ENCODE data around the gene PARD3B. TPM values are rescaled to one million over a fixed set of nuclear protein-coding genes. Genes with fewer than 3 reads are reported as not detected.

Gene PARD3B
- total and polyA plus RNA-seq, 8 donors = 18.5 to 24.6 (median 21.1) TPM

DNA sequence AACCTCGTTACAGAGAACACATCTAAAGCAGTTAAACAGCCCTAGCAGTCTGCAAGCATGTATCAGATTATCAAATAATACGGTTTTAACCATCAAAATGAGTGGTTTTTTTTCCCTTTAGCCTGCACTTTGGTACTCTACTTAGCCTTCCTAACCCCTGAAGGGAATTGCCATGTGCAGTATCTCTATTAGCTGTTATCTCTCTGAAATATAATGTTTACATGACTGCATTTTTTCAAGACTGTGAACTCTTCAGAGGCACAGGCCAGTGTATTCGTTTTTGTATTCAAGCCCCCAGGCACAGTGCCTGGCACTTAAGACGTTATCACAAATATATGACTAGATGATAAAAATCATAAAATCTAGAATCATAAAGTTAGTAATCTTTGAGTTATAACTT is 509.5 kb downstream of the PARD3B start:
- H3K9me3 ChIP-seq = peaks cover 0 to 7% of the 10 kb centered on the region in 2 donors
- H3K27me3 ChIP-seq = no peaks in the 10 kb centered on the region
- DNase-seq (peak in 1 of 4 donors; percentile 25), ATAC-seq (no peak)
- H3K36me3 ChIP-seq = no peaks in the 10 kb centered on the region
- H3K27ac ChIP-seq = no peak overlapping the region
- intact Hi-C loops (cut with DNase I) = no loop called here
- H3K4me1 ChIP-seq = no peaks in the 10 kb centered on the region
- H3K4me3 ChIP-seq = no peak overlapping the region
- TF ChIP-seq CTCF (IDR thresholded peaks at IDR 0.05) = no peak

GRCh38 chr2:205055251-205055650 is 510.0 kb downstream of the PARD3B start:
- intact Hi-C loops (cut with DNase I) = no loop called here
- no peak for TF ChIP-seq CTCF (IDR thresholded peaks at IDR 0.05)
- Histone ChIP-seq H3K4me3 (no peak overlapping the region), H3K4me1 (no peaks in the 10 kb centered on the region), H3K27ac (no peak overlapping the region), H3K27me3 (no peaks in the 10 kb centered on the region), H3K9me3 (peaks cover 0 to 7% of the 10 kb centered on the region in 2 donors), H3K36me3 (no peaks in the 10 kb centered on the region)
- DNase-seq = peak in 2 of 4 donors; percentile 29 to 37
- no peak for ATAC-seq

DNA sequence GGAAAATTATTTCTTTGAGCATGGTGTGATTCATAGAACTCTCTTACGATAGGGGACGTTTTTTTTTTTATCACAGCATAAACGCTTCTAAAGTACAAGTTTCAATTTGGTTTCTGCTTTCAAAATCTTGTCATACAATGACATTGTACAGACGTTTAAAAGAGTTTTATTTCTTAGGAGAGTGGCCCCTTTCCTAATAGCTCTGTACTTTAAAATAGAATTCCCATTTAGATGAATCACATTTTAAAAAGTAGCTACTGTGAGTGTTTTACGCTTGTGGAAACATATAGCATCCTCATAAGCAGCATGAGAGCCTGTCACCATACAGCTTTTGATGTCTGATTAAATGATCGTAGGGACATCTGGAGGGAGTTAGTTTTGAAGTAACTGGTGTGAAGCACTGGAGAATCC is 510.9 kb downstream of the PARD3B start:
- no peak for ATAC-seq

DNA sequence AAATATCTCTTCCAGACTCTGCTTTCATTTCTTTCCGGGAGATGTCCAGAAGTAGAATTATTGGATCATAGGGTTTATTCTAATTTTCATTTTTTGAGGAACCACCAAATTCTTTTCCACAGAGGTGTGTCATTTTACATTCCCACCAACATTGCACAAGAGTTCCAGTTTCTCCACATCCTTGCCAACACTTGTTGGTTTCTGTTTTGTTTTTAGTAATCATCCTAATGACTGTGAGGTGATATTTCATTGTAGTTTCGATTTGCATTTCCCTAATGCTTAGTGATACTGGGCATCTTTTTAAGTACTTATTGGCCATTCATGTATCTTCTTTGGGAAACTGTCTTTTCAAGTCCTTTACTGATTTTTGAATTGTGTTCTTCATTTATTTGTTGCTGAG is 513.1 kb downstream of the PARD3B start:
- TF ChIP-seq CTCF (IDR thresholded peaks at IDR 0.05) = no peak
- Histone ChIP-seq H3K4me1 (no peaks in the 10 kb centered on the region), H3K36me3 (no peaks in the 10 kb centered on the region), H3K9me3 (peaks cover 0 to 7% of the 10 kb centered on the region in 2 donors), H3K27ac (no peak overlapping the region), H3K27me3 (no peaks in the 10 kb centered on the region), H3K4me3 (no peak overlapping the region)
- intact Hi-C loops (cut with DNase I) = no loop called here
- DNase-seq (no peak), ATAC-seq (no peak)

More for the DNA sequence above, 510.9 kb downstream of the PARD3B start:
- Histone ChIP-seq H3K4me1 (no peaks in the 10 kb centered on the region), H3K4me3 (no peak overlapping the region), H3K27ac (no peak overlapping the region), H3K27me3 (no peaks in the 10 kb centered on the region), H3K9me3 (peaks cover 0 to 7% of the 10 kb centered on the region in 2 donors), H3K36me3 (no peaks in the 10 kb centered on the region)
- intact Hi-C loops (cut with DNase I) = no loop called here
- TF ChIP-seq CTCF (IDR thresholded peaks at IDR 0.05) = no peak
- peak in 1 of 4 donors; percentile 14 for DNase-seq

DNA sequence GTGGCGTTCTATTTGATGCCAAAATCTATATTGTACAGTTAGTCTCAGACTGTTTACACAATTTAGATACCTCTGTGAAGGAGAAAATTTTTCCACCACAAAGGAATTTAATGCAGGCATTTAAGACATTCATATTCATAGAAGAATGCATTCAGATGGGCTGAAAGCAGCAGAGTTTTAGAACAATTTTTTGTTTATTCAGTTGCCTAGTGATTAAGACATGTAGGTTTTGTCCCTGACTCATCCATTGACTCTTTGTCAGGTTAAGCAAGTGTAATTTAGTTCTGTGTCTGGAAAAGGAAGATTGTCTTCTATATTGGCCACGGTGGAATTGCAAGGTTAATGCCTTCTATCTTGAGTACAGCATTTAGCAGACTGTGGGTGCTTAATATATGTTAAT is 515.0 kb downstream of the PARD3B start:
- H3K9me3 ChIP-seq = peaks cover 0 to 7% of the 10 kb centered on the region in 2 donors
- H3K36me3 ChIP-seq = no peaks in the 10 kb centered on the region
- H3K27me3 ChIP-seq = no peaks in the 10 kb centered on the region
- no peak overlapping the region for H3K4me3 ChIP-seq
- no peaks in the 10 kb centered on the region for H3K4me1 ChIP-seq
- DNase-seq (no peak), ATAC-seq (no peak)
- no peak overlapping the region for H3K27ac ChIP-seq
- no peak for TF ChIP-seq CTCF (IDR thresholded peaks at IDR 0.05)
- intact Hi-C loops (cut with DNase I) = no loop called here
